ENCODE data around the gene XKR8.
"Not testable (repeated sequence)": the region's sequence is repeated elsewhere in the genome, so short reads cannot be mapped to it uniquely, and the experiment has no call there.

Gene XKR8

GRCh38 chr1:27979859-27980201, 20.1 kb downstream of the XKR8 start:
- Histone ChIP-seq H2AFZ (ENCODE audit: low read depth, low read length) (no peak overlapping the region), H3K27me3 (ENCODE audit: insufficient read depth, low read length) (no peaks in the 10 kb centered on the region), H3K4me3 (ENCODE audit: low read length) (no peak overlapping the region), H3K4me1 (ENCODE audit: insufficient read depth, low read length) (no peaks in the 10 kb centered on the region), H3K36me3 (ENCODE audit: insufficient read depth, low read length) (peaks cover 18% of the 10 kb centered on the region), H3K9me3 (ENCODE audit: low read length) (no peaks in the 10 kb centered on the region)

- no peak overlapping the region for H2AFZ ChIP-seq (ENCODE audit: low read depth, low read length)
- H3K27me3 ChIP-seq (ENCODE audit: insufficient read depth, low read length): no peaks in the 10 kb centered on the region
- H3K4me1 ChIP-seq (ENCODE audit: insufficient read depth, low read length): no peaks in the 10 kb centered on the region
- peaks cover 15% of the 10 kb centered on the region for H3K36me3 ChIP-seq (ENCODE audit: insufficient read depth, low read length)
- no peaks in the 10 kb centered on the region for H3K9me3 ChIP-seq (ENCODE audit: low read length)
- H3K4me3 ChIP-seq (ENCODE audit: low read length): no peak overlapping the region
Measured at GRCh38 chr1:27980216-27980845, 20.6 kb downstream of the XKR8 start.

- Histone ChIP-seq H3K4me1 (ENCODE audit: insufficient read depth, low read length) (no peaks in the 10 kb centered on the region), H3K9me3 (ENCODE audit: low read length) (no peaks in the 10 kb centered on the region), H3K36me3 (ENCODE audit: insufficient read depth, low read length) (peaks cover 15% of the 10 kb centered on the region), H3K27me3 (ENCODE audit: insufficient read depth, low read length) (no peaks in the 10 kb centered on the region), H3K4me3 (ENCODE audit: low read length) (no peak overlapping the region), H2AFZ (ENCODE audit: low read depth, low read length) (no peak overlapping the region)
Measured at GRCh38 chr1:27981145-27981544, 21.4 kb downstream of the XKR8 start.

GRCh38 chr1:27990920-27991537, 31.3 kb downstream of the XKR8 start:
- no peaks in the 10 kb centered on the region for H3K4me1 ChIP-seq (ENCODE audit: insufficient read depth, low read length)
- H2AFZ ChIP-seq (ENCODE audit: low read depth, low read length): no peak overlapping the region
- H3K9me3 ChIP-seq (ENCODE audit: low read length): no peaks in the 10 kb centered on the region
- peaks cover 74% of the 10 kb centered on the region for H3K36me3 ChIP-seq (ENCODE audit: insufficient read depth, low read length)
- no peaks in the 10 kb centered on the region for H3K27me3 ChIP-seq (ENCODE audit: insufficient read depth, low read length)
- no peak overlapping the region for H3K4me3 ChIP-seq (ENCODE audit: low read length)

GRCh38 chr1:27992276-27992675, 32.5 kb downstream of the XKR8 start:
- H3K4me1 ChIP-seq (ENCODE audit: insufficient read depth, low read length): no peaks in the 10 kb centered on the region
- H2AFZ ChIP-seq (ENCODE audit: low read depth, low read length): no peak overlapping the region
- peaks cover 83% of the 10 kb centered on the region for H3K36me3 ChIP-seq (ENCODE audit: insufficient read depth, low read length)
- H3K9me3 ChIP-seq (ENCODE audit: low read length): no peaks in the 10 kb centered on the region
- H3K4me3 ChIP-seq (ENCODE audit: low read length): no peak overlapping the region
- H3K27me3 ChIP-seq (ENCODE audit: insufficient read depth, low read length): no peaks in the 10 kb centered on the region

GRCh38 chr1:27993241-27993640, 33.5 kb downstream of the XKR8 start:
- peaks cover 82% of the 10 kb centered on the region for H3K36me3 ChIP-seq (ENCODE audit: insufficient read depth, low read length)
- no peak overlapping the region for H2AFZ ChIP-seq (ENCODE audit: low read depth, low read length)
- H3K9me3 ChIP-seq (ENCODE audit: low read length): no peaks in the 10 kb centered on the region
- H3K4me3 ChIP-seq (ENCODE audit: low read length): no peak overlapping the region
- H3K4me1 ChIP-seq (ENCODE audit: insufficient read depth, low read length): no peaks in the 10 kb centered on the region
- H3K27me3 ChIP-seq (ENCODE audit: insufficient read depth, low read length): no peaks in the 10 kb centered on the region

- Histone ChIP-seq H3K4me3 (ENCODE audit: low read length) (no peak overlapping the region), H3K27me3 (ENCODE audit: insufficient read depth, low read length) (no peaks in the 10 kb centered on the region), H2AFZ (ENCODE audit: low read depth, low read length) (no peak overlapping the region), H3K4me1 (ENCODE audit: insufficient read depth, low read length) (no peaks in the 10 kb centered on the region), H3K9me3 (ENCODE audit: low read length) (no peaks in the 10 kb centered on the region), H3K36me3 (ENCODE audit: insufficient read depth, low read length) (peaks cover 80% of the 10 kb centered on the region)
Measured at GRCh38 chr1:27994060-27994459, 34.3 kb downstream of the XKR8 start.

- H3K27me3 ChIP-seq (ENCODE audit: insufficient read depth, low read length); H2AFZ ChIP-seq (ENCODE audit: low read depth, low read length); H3K9me3 ChIP-seq (ENCODE audit: low read length); H3K4me3 ChIP-seq (ENCODE audit: low read length); H3K4me1 ChIP-seq (ENCODE audit: insufficient read depth, low read length): not testable (repeated sequence)
- H3K36me3 ChIP-seq (ENCODE audit: insufficient read depth, low read length): peaks cover 81% of the 10 kb centered on the region
Measured at GRCh38 chr1:27994526-27994925, 34.8 kb downstream of the XKR8 start.

- no peaks in the 10 kb centered on the region for H3K9me3 ChIP-seq (ENCODE audit: low read length)
- H3K27me3 ChIP-seq (ENCODE audit: insufficient read depth, low read length): no peaks in the 10 kb centered on the region
- H3K4me1 ChIP-seq (ENCODE audit: insufficient read depth, low read length): no peaks in the 10 kb centered on the region
- peaks cover 66% of the 10 kb centered on the region for H3K36me3 ChIP-seq (ENCODE audit: insufficient read depth, low read length)
- H3K4me3 ChIP-seq (ENCODE audit: low read length): no peak overlapping the region
- no peak overlapping the region for H2AFZ ChIP-seq (ENCODE audit: low read depth, low read length)
Measured at GRCh38 chr1:27999055-27999454, 39.3 kb downstream of the XKR8 start.

GRCh38 chr1:28002600-28002999, 42.8 kb downstream of the XKR8 start:
- Histone ChIP-seq H3K4me3 (ENCODE audit: low read length) (no peak overlapping the region), H3K4me1 (ENCODE audit: insufficient read depth, low read length) (no peaks in the 10 kb centered on the region), H3K9me3 (ENCODE audit: low read length) (no peaks in the 10 kb centered on the region), H2AFZ (ENCODE audit: low read depth, low read length) (no peak overlapping the region), H3K36me3 (ENCODE audit: insufficient read depth, low read length) (peaks cover 49% of the 10 kb centered on the region), H3K27me3 (ENCODE audit: insufficient read depth, low read length) (no peaks in the 10 kb centered on the region)

- not testable (repeated sequence) for H2AFZ ChIP-seq (ENCODE audit: low read depth, low read length)
- peaks cover 44% of the 10 kb centered on the region for H3K36me3 ChIP-seq (ENCODE audit: insufficient read depth, low read length)
Measured at GRCh38 chr1:28003117-28003516, 43.3 kb downstream of the XKR8 start.

GRCh38 chr1:28010969-28011368, 51.2 kb downstream of the XKR8 start:
- Histone ChIP-seq H3K4me3 (ENCODE audit: low read length) (no peak overlapping the region), H3K9me3 (ENCODE audit: low read length) (no peaks in the 10 kb centered on the region), H3K27me3 (ENCODE audit: insufficient read depth, low read length) (no peaks in the 10 kb centered on the region), H3K4me1 (ENCODE audit: insufficient read depth, low read length) (no peaks in the 10 kb centered on the region), H2AFZ (ENCODE audit: low read depth, low read length) (no peak overlapping the region), H3K36me3 (ENCODE audit: insufficient read depth, low read length) (peaks cover 42% of the 10 kb centered on the region)

More at GRCh38 chr1:28003117-28003516, 43.3 kb downstream of the XKR8 start:
- H3K9me3 ChIP-seq (ENCODE audit: low read length); H3K27me3 ChIP-seq (ENCODE audit: insufficient read depth, low read length); H3K4me1 ChIP-seq (ENCODE audit: insufficient read depth, low read length); H3K4me3 ChIP-seq (ENCODE audit: low read length): not testable (repeated sequence)
